Fibroblast of lung (primary cell): ENCODE data around the gene TFF1.

Source experiments
- EZH2 ChIP-seq: IDR thresholded peaks from 2 replicates; pipeline ENCODE4 v1.5.1; 2012; ENCODE audit warnings: low read length, control low read depth, mild to moderate bottlenecking; ENCODE audit errors: missing control alignments
- TF ChIP-seq, protein P1 (sequence below), 2 donors: IDR thresholded peaks in 1 of 2; conservative IDR thresholded peaks in 1 of 2; 1 replicate in 1 of 2; 2 replicates in 1 of 2; pipeline ENCODE4 v1.5.1; 2011 to 2012; ENCODE audit warnings: low read length in 2 of 2, control low read depth in 1 of 2, inconsistent platforms in 1 of 2, low read depth in 1 of 2, mild to moderate bottlenecking in 1 of 2

DNA sequence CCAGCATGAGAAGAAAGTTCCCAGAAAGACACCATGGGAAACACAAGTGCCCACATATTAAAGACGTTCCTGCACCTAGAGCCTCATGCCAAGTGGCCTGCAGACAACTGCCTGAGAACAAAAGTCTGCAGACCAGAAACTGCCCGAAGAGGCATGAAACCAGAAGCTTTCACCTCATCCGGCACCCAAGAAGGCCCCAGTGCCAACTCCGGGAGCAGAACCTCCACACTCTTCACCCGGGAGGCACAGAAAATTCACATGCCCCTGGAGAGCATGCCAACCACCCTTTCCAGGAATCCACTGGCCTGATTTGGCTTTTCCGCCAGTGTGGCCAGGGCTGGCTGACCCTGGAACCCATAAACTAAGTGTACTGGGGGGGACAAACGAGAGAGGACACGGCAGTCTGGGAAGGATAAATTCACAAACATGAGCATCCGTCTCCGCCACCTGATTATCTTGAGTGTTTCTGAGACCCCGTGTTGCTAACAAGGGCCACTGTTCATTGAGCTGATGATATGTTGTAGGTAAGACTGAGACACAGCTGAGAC is 22.3 kb downstream of the TFF1 start:
- TF ChIP-seq, protein P1, sequence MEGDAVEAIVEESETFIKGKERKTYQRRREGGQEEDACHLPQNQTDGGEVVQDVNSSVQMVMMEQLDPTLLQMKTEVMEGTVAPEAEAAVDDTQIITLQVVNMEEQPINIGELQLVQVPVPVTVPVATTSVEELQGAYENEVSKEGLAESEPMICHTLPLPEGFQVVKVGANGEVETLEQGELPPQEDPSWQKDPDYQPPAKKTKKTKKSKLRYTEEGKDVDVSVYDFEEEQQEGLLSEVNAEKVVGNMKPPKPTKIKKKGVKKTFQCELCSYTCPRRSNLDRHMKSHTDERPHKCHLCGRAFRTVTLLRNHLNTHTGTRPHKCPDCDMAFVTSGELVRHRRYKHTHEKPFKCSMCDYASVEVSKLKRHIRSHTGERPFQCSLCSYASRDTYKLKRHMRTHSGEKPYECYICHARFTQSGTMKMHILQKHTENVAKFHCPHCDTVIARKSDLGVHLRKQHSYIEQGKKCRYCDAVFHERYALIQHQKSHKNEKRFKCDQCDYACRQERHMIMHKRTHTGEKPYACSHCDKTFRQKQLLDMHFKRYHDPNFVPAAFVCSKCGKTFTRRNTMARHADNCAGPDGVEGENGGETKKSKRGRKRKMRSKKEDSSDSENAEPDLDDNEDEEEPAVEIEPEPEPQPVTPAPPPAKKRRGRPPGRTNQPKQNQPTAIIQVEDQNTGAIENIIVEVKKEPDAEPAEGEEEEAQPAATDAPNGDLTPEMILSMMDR (conservative IDR thresholded peaks at IDR 0.05 in 1 of 2, IDR thresholded peaks at IDR 0.05 in 1 of 2; ENCODE audit: low read depth in 1 of 2, low read length in 2 of 2) = no peak
- TF ChIP-seq EZH2 = no peak
